ENCODE measurements around the gene RAC2. TPM values are rescaled to one million over a fixed set of nuclear protein-coding genes. Genes with fewer than 3 reads are reported as not detected.
A peak's percentile ranks its signal among the peaks of the same experiment; 100 is the strongest.

Gene RAC2
- total RNA-seq, 2 donors from 2014 or later = 620 to 681 TPM

DNA sequence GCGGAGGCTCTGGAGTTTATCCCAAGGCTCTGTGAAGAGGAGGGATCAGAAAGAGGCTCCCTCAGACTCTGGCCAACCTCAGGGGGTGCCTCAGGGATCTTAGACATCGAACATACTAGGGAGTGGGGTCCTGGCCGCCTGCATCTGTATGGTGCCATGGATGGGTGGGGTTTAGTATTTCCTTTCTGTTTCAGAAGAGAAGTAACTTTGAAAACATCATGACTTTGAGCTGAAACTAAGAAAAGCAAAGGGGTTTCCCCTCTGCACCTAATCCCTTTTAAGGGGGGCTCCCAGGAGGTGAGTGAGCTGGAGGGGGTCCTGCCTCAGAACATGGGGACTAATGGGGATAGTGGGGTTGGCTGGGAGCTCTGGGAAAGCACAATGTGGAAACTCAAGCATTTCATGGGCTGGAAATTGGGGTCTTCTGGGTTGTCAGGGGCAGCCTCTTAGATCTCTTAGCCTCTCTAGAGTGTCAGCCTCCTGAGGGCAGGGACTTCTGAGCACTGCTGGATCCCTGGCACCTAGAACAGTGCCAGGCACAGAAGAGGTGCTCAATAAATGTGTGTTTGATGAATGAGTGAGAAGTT is 20.0 kb downstream of the RAC2 start:
- Mint-ChIP-seq H3K9me3 (peaks cover 4 to 11% of the 10 kb centered on the region in 2 donors), H3K27ac (peak overlapping the region; percentile 99), H3K4me1 (ENCODE audit: low read depth) (peaks cover 93% of the 10 kb centered on the region), H3K27me3 (ENCODE audit: low read depth) (no peaks in the 10 kb centered on the region), H3K4me3 (peak overlapping the region; percentile 64 to 70), H3K36me3 (ENCODE audit: insufficient read depth in 2 of 2) (peaks cover 32 to 53% of the 10 kb centered on the region in 2 donors)
- no peak for DNase-seq
- peak in 1 of 2 donors; percentile 10 for ATAC-seq (replicated peaks in 1 of 2)

DNA sequence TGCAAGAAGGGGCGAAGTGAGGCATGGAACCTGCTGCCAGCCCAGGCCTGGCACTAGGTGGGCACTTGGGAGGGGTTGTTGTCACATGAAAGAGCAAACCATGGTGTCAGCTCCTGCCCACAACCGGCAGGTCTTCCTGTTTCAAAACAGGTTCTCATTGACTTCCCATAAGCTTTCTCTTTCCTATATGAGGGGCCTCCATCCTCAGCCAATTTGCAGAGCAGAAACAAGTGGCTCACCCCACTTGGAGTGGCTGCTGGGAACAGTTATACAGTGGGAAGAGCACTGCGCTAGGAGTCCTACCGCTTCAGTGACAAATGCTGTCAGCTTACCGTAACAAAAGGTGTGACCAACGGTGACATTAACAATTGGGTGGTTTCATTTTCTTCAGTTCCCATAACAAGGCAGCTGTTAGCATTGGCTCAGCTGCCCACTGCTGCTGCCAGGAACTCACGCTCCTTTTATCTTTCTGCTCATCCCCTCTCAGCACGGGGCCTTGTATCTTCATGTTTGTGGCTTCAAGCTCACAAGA is 21.6 kb downstream of the RAC2 start:
- peak overlapping the region; percentile 99 for H3K27ac Mint-ChIP-seq
- H3K36me3 Mint-ChIP-seq (ENCODE audit: insufficient read depth in 2 of 2) = peaks cover 33 to 52% of the 10 kb centered on the region in 2 donors
- H3K4me3 Mint-ChIP-seq = peak overlapping the region; percentile 70 to 71
- H3K9me3 Mint-ChIP-seq = peaks cover 4 to 11% of the 10 kb centered on the region in 2 donors
- ATAC-seq (replicated peaks in 1 of 2) = peak; percentile 47 to 50
- peaks cover 93% of the 10 kb centered on the region for H3K4me1 Mint-ChIP-seq (ENCODE audit: low read depth)
- DNase-seq = peak; percentile 63 to 67
- H3K27me3 Mint-ChIP-seq (ENCODE audit: low read depth) = no peaks in the 10 kb centered on the region

DNA sequence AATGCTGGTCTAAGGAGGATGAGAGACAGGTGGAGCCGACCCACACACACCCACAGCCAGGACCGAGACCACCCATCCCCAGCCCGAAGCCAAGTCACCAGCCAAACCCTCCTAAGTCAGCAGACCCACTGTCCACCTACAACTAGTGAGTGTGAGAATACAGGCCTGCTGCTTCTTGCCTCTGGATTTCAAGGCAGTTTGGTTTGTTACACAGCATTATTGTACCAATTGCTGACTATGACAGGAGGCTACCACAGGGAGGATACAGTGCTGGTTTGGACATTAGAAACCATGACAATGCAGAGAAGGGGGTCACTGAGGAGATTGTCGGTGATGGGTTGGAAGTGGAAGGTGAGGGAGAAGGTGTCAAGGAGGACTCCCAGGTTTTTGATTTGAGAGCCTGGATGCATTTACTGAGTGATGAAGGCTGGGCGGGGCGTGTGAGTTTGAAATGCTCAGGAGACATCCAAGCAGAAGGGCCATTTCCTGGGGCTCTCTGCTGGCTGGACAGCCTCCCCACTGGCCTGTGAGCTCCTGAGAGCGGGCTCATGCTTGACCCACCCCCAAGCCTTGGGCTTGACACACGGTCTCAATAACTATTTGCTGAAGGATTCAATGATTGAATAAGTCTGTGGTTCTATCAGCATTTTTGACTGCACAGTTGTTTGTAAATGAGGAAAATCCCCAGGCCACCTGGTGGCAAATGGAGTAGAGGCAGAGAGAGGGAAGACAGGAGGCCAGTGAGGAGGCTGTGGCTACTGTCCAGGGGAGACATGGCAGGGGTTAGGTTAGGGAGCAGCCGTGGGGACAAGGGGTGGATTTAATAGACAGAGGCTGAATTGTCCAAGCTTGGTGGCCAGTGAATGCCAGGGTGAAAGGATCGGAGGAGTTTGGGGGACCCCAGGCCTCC is 22.4 kb downstream of the RAC2 start:
- Mint-ChIP-seq H3K4me3 (peak overlapping the region; percentile 70 to 74), H3K36me3 (ENCODE audit: insufficient read depth in 2 of 2) (peaks cover 33 to 55% of the 10 kb centered on the region in 2 donors), H3K27ac (peak overlapping the region; percentile 99), H3K9me3 (peaks cover 4 to 11% of the 10 kb centered on the region in 2 donors), H3K4me1 (ENCODE audit: low read depth) (peaks cover 100% of the 10 kb centered on the region), H3K27me3 (ENCODE audit: low read depth) (no peaks in the 10 kb centered on the region)
- no peak for DNase-seq
- no peak for ATAC-seq (replicated peaks in 1 of 2)

DNA sequence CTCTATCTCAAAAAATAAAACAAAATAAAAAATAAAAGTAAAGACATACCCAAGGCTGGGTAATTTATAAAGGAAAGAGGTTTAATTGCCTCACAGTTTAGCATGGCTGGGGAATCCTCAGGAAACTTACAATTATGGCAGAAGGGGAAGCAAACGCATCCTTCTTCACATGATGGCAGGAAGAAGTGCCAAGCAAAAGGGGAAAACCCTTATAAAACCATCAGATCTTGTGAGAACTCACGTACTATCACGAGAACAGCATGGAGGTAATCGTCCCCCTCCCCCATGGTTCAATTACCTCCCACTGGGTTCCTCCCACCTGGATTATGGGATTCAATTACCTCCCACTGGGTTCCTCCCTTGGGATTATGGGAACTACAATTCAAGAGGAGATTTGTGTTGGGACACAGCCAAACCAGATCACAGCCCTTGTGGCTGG is 23.5 kb downstream of the RAC2 start:
- H3K4me3 Mint-ChIP-seq = peak overlapping the region; percentile 74 to 87

DNA sequence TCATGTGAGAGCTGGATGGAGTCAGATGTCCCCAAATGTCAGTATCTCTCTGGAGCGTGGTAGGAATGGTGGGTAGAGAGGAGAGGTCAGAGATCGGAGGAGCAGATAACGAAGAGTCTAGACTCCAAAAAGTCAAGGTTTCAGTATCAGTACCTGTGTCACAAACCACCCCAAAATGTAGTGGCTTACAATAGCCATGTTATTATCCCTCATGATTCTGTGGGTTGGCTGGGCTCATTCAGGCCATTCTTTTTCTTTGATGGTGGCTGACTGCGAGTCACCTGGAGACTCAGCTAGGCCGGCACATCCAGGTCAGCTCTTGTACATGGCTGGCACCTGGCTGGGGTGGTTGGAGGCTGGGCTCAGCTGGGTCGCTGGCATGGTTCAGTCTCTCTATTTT is 24.5 kb downstream of the RAC2 start:
- H3K4me1 Mint-ChIP-seq (ENCODE audit: low read depth) = peaks cover 84% of the 10 kb centered on the region
- peaks cover 22 to 38% of the 10 kb centered on the region in 2 donors for H3K36me3 Mint-ChIP-seq (ENCODE audit: insufficient read depth in 2 of 2)
- ATAC-seq (replicated peaks in 1 of 2) = peak; percentile 39 to 46

More for the DNA sequence above, 23.5 kb downstream of the RAC2 start:
- peaks cover 95% of the 10 kb centered on the region for H3K4me1 Mint-ChIP-seq (ENCODE audit: low read depth)
- peaks cover 30 to 48% of the 10 kb centered on the region in 2 donors for H3K36me3 Mint-ChIP-seq (ENCODE audit: insufficient read depth in 2 of 2)
- peak overlapping the region; percentile 99 for H3K27ac Mint-ChIP-seq
- H3K9me3 Mint-ChIP-seq = peaks cover 4 to 11% of the 10 kb centered on the region in 2 donors
- DNase-seq (peak in 1 of 2 donors; percentile 40), ATAC-seq (replicated peaks in 1 of 2) (no peak)
- H3K27me3 Mint-ChIP-seq (ENCODE audit: low read depth) = no peaks in the 10 kb centered on the region

DNA sequence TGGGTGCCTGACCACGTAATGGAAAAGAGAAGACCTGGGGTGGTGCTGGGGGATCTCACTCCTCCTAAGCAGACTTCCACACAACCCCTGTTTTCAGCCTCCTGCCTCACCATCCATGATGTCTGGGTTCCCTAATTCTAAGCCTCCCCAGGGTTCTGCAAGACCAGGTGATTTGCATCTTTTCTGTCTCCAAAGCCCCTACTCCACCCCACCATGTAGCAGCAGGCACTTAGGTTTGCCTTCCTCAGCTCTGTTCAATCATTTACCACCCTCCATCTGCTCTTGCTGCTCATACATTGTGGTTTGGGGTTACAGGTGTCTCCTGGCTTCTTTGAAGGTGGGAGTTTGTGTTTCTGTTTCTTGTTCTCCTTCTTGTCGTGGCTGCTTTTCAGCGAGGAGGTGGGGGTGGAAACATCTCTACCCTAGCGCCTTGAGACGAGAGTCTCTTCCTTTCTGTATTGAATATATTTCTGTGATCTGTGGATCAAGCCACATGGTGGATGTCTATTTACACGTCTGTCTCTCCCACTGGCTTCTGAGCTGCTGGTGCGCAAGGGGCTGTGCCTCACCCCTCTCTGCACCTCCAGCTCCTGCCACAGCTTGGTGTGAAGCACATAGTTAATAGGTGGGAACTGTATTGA is 25.2 kb downstream of the RAC2 start:
- H3K36me3 Mint-ChIP-seq (ENCODE audit: insufficient read depth in 2 of 2) = peaks cover 19 to 31% of the 10 kb centered on the region in 2 donors
- peak; percentile 64 to 76 for ATAC-seq (replicated peaks in 1 of 2)
- H3K9me3 Mint-ChIP-seq = peaks cover 0 to 9% of the 10 kb centered on the region in 2 donors
- H3K4me1 Mint-ChIP-seq (ENCODE audit: low read depth) = peaks cover 80% of the 10 kb centered on the region
- no peaks in the 10 kb centered on the region for H3K27me3 Mint-ChIP-seq (ENCODE audit: low read depth)
- H3K4me3 Mint-ChIP-seq = peak overlapping the region; percentile 74 to 87
- H3K27ac Mint-ChIP-seq = peak overlapping the region; percentile 99
- DNase-seq = peak; percentile 67 to 74

More for the DNA sequence above, 24.5 kb downstream of the RAC2 start:
- DNase-seq = no peak
- Mint-ChIP-seq H3K27me3 (ENCODE audit: low read depth) (no peaks in the 10 kb centered on the region), H3K9me3 (peaks cover 4 to 11% of the 10 kb centered on the region in 2 donors), H3K4me3 (peak overlapping the region; percentile 74 to 87), H3K27ac (peak overlapping the region; percentile 99)

DNA sequence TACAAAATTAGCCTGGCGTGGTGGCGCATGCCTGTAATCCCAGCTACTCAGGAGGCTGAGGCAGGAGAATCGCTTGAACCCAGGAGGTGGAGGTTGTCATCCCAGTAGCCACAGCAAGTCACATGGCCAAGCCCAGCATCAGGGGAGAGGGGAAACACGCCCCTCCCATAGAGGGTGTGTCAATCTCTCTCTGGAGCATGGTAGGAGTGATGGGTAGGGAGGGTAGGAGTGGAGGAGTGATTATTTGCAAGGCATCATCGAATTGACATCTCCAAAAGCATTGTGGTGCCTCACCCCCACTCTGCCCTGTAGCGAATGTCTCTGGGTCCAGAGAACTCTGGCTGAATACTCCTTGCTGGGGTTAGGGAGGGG is 25.7 kb downstream of the RAC2 start:
- peaks cover 15 to 26% of the 10 kb centered on the region in 2 donors for H3K36me3 Mint-ChIP-seq (ENCODE audit: insufficient read depth in 2 of 2)
- no peaks in the 10 kb centered on the region for H3K27me3 Mint-ChIP-seq (ENCODE audit: low read depth)
- peaks cover 0 to 9% of the 10 kb centered on the region in 2 donors for H3K9me3 Mint-ChIP-seq
- DNase-seq (no peak), ATAC-seq (replicated peaks in 1 of 2) (peak; percentile 1)
- H3K4me3 Mint-ChIP-seq = peak overlapping the region in 1 of 2 donors; percentile 87
- H3K4me1 Mint-ChIP-seq (ENCODE audit: low read depth) = peaks cover 79% of the 10 kb centered on the region
- H3K27ac Mint-ChIP-seq = no peak overlapping the region

DNA sequence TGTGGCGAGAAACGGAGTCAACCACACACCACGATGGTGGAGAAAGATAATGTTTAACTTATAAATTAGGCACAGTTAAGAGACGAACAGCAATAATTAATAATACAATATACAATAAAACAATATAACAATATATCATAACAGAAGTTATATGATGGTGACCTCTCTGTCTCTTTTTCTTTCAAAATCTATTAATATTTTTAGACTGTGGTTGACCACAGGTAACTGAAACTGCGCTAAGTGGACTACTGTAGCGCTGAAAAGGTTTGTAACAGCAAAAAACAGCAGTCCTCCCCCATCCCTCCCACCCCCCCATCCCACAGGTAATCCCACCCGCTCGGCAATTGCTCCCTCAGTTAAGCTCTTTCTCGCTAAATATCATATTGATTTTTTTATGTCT is 28.2 kb downstream of the RAC2 start:
- no peak for ATAC-seq (replicated peaks in 1 of 2)

DNA sequence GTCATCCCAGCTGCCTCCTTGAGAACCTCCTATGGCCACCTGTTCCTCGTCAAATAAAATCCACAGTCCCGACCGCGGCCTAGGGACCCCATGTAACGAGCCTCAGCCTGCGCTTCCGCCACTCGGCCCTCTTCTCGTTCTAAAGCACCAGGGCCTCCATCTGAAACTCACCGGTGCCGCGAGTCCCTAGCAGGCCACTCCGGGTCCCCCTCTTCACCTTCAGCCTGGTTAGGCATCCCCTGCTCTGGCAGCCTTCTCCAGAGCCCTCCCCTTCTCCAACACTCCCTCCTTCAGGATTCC is 29.4 kb downstream of the RAC2 start:
- Mint-ChIP-seq H3K27ac (peak overlapping the region; percentile 43), H3K4me1 (ENCODE audit: low read depth) (peaks cover 64% of the 10 kb centered on the region), H3K36me3 (ENCODE audit: insufficient read depth in 2 of 2) (peaks cover 2 to 6% of the 10 kb centered on the region in 2 donors), H3K4me3 (no peak overlapping the region), H3K27me3 (ENCODE audit: low read depth) (no peaks in the 10 kb centered on the region), H3K9me3 (no peaks in the 10 kb centered on the region)
- ATAC-seq (replicated peaks in 1 of 2) = no peak
- peak in 1 of 2 donors; percentile 0 for DNase-seq

More for the DNA sequence above, 28.2 kb downstream of the RAC2 start:
- Mint-ChIP-seq H3K4me1 (ENCODE audit: low read depth) (peaks cover 67% of the 10 kb centered on the region), H3K27me3 (ENCODE audit: low read depth) (no peaks in the 10 kb centered on the region), H3K27ac (no peak overlapping the region), H3K4me3 (no peak overlapping the region), H3K9me3 (peaks cover 0 to 2% of the 10 kb centered on the region in 2 donors), H3K36me3 (ENCODE audit: insufficient read depth in 2 of 2) (peaks cover 5 to 14% of the 10 kb centered on the region in 2 donors)
- DNase-seq = no peak

DNA sequence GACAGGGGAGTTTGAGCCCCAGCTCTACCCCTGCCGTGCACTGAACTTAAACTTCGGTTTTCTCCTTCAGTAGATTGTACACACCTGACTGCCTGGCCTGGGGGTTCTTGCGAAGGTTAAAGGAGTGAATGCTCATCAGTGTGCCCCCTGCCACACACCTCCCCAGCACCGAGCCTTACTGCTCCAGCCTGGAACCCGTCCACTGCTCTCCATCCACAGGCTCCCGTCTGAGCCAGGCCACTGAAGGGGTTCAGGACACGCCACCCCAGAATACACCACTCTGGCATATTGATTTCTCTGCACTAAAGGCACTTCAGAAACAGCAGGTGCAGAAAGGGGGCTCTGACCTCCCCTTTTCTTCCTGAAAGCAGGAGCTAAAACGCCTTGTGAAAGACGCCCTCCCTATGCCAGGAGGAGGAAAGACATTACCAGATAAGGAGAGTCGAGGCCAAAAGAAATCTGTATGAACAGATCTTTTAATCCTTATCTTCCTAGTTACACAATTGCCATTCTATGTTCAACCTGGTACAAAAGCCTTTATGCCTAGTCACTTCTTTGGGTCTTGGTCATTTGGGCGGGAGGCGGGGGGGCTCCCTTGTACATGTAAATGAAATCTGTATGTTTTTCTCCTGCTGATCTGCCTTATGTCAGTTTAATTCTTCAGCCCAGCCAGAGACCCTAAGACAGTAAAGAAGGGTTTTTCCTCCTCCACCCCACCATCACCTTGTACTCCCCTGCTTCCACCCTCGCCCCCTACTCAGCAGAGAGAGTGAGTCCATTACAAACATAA is 29.9 kb downstream of the RAC2 start:
- H3K27ac Mint-ChIP-seq = no peak overlapping the region
- no peak for ATAC-seq (replicated peaks in 1 of 2)
- DNase-seq = peak in 1 of 2 donors; percentile 1
- H3K4me1 Mint-ChIP-seq (ENCODE audit: low read depth) = peaks cover 63% of the 10 kb centered on the region
- H3K27me3 Mint-ChIP-seq (ENCODE audit: low read depth) = no peaks in the 10 kb centered on the region
- H3K36me3 Mint-ChIP-seq (ENCODE audit: insufficient read depth in 2 of 2) = peaks cover 2 to 6% of the 10 kb centered on the region in 2 donors
- H3K9me3 Mint-ChIP-seq = no peaks in the 10 kb centered on the region
- no peak overlapping the region for H3K4me3 Mint-ChIP-seq

DNA sequence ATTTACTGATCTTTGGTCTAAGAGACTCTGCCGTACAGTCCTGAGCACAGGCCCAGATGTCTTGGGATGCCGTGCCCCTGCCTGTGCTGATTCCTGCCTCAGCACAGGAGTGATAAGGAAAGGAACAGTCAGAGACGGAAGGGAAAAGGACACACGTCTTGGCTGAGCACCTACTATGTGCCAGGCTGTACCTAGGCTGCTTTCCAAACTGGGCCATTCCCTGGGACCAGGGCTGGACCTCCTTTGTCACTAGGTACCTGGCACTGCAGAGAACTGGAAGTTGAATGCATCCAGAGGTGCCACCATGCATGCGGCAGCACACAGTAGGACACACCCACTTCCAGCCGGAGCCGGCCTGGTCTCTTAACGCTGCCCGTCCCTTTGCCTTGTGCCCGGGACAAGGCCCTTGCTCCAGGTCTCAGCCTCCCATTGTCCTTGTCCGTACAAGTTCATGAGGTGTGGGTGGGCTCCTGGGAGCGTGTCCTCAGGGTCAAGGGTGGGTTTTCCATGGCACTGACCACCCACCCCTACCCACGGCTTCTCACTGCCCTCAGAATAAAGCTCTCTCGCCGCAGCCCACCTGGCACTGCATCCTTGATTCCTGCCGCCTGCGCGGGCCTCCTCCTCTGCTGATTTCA is 30.7 kb downstream of the RAC2 start:
- no peaks in the 10 kb centered on the region for H3K27me3 Mint-ChIP-seq (ENCODE audit: low read depth)
- no peak overlapping the region for H3K4me3 Mint-ChIP-seq
- DNase-seq (no peak), ATAC-seq (replicated peaks in 1 of 2) (no peak)
- H3K27ac Mint-ChIP-seq = no peak overlapping the region
- no peaks in the 10 kb centered on the region for H3K9me3 Mint-ChIP-seq
- H3K4me1 Mint-ChIP-seq (ENCODE audit: low read depth) = peaks cover 63% of the 10 kb centered on the region
- peaks cover 2 to 4% of the 10 kb centered on the region in 2 donors for H3K36me3 Mint-ChIP-seq (ENCODE audit: insufficient read depth in 2 of 2)
